CD4-positive, alpha-beta T cell (primary cell): ENCODE results near the gene SLC35G6. TPM values are rescaled to one million over a fixed set of nuclear protein-coding genes. Genes with fewer than 3 reads are reported as not detected.

Experiments used
- ATAC-seq: fragments of 200-7000 bp; cut with Tn5 transposase; one replicate; pipeline ENCODE4 v1.10.0; 2022; ENCODE audit warnings: mild to moderate bottlenecking; ENCODE audit not compliant: poor library complexity
- CTCF ChIA-PET: fragments of 350-600 bp; sonication (Branson Sonifier 250); formaldehyde crosslinking; loops from one replicate; lab custom pipeline; 2021; ENCODE audit warnings: antibody characterized with exemption, inconsistent platforms; lab: Charles Lee
- POLR2A ChIA-PET: fragments of 350-600 bp; sonication (Branson Sonifier 250); formaldehyde crosslinking; loops from one replicate; lab custom pipeline; 2021; ENCODE audit warnings: antibody characterized with exemption, inconsistent platforms; lab: Charles Lee
- DNase-seq, 14 experiments: peaks; one replicate each; pipeline ENCODE4 v3.0.0-alpha.2; 2013 to 2020; ENCODE audit warnings: mixed read lengths in 2 of 14
- H3K27ac ChIP-seq, 2 donors: one replicate each; pipeline versions ENCODE4 v1.5.1 to v1.7.0; 2013; ENCODE audit warnings: low read length in 2 of 2, low read depth in 1 of 2, mild to moderate bottlenecking in 1 of 2
- H3K27me3 ChIP-seq, 2 experiments: 1 replicate in 1 of 2; 2 replicates in 1 of 2; pipeline versions ENCODE4 v1.6.1 to v1.7.0; 2013; ENCODE audit warnings: low read length in 2 of 2, control low read depth in 1 of 2, mild to moderate bottlenecking in 1 of 2, moderate library complexity in 1 of 2; ENCODE audit not compliant: insufficient read depth in 2 of 2, control insufficient read depth in 1 of 2
- H3K36me3 ChIP-seq: one replicate; pipeline ENCODE4 v1.6.1; 2013; ENCODE audit warnings: low read length, control low read depth; ENCODE audit not compliant: insufficient read depth
- H3K4me1 ChIP-seq: one replicate; pipeline ENCODE4 v1.6.1; 2013; ENCODE audit warnings: low read length, control low read depth; ENCODE audit not compliant: insufficient read depth
- H3K4me3 ChIP-seq: one replicate; pipeline ENCODE4 v1.5.1; 2013; ENCODE audit warnings: mild to moderate bottlenecking, low read length, moderate library complexity
- H3K9me3 ChIP-seq, 2 experiments: 1 replicate in 1 of 2; 2 replicates in 1 of 2; pipeline versions ENCODE4 v1.6.1 to v1.7.0; 2013; ENCODE audit warnings: low read length in 2 of 2, mild to moderate bottlenecking in 2 of 2, control low read depth in 1 of 2, moderate library complexity in 1 of 2; ENCODE audit not compliant: control insufficient read depth in 1 of 2, insufficient read depth in 1 of 2
- H3K27ac Mint-ChIP-seq: one replicate; pipeline ENCODE4 v1.8.0; 2020; ENCODE audit warnings: mixed read lengths
- H3K27me3 Mint-ChIP-seq: one replicate; pipeline ENCODE4 v1.8.0; 2021; ENCODE audit warnings: mixed read lengths
- H3K36me3 Mint-ChIP-seq: one replicate; pipeline ENCODE4 v1.8.0; 2021; ENCODE audit warnings: low read depth, mixed read lengths
- H3K4me1 Mint-ChIP-seq: one replicate; pipeline ENCODE4 v1.8.0; 2021; ENCODE audit warnings: low read depth, mixed read lengths
- H3K4me3 Mint-ChIP-seq: one replicate; pipeline ENCODE4 v1.8.0; 2020; ENCODE audit warnings: mild to moderate bottlenecking, mixed read lengths
- H3K9me3 Mint-ChIP-seq: one replicate; pipeline ENCODE4 v1.8.0; 2020; ENCODE audit warnings: mixed read lengths
- CTCF ChIP-seq: fragments of 200-600 bp; IDR thresholded peaks from one replicate; pipeline ENCODE4 v1.8.0; 2022; ENCODE audit warnings: antibody characterized with exemption, mild to moderate bottlenecking
- intact Hi-C, 2 experiments: fragments of 100-400 bp; cut with DNase I in 1 of 2; cut with micrococcal nuclease in 1 of 2; formaldehyde crosslinking; loops; one replicate each; pipeline versions ENCODE4 v1.15.1 to v1.9.0; 2023 to 2025; cut with DNase I, micrococcal nuclease
- total RNA-seq, 174 experiments: library from RNA in 2 of 174; stranded (reverse) in 2 of 174; gene quantifications; one replicate each; pipeline ENCODE4 v1.2.3 and lab custom pipeline; 2021 to 2026

Gene SLC35G6
- total RNA-seq, 2 experiments from 2014 or later: 0.17 TPM; not detected in 1

GRCh38 chr17:7502987-7503386, 21.7 kb downstream of the SLC35G6 start:
- no peak for TF ChIP-seq CTCF
- Mint-ChIP-seq H3K4me3 (no peak overlapping the region), H3K4me1 (no peaks in the 10 kb centered on the region), H3K27me3 (no peaks in the 10 kb centered on the region), H3K36me3 (peaks cover 94% of the 10 kb centered on the region), H3K27ac (no peak overlapping the region), H3K9me3 (no peaks in the 10 kb centered on the region)
- Histone ChIP-seq H3K4me3 (no peak overlapping the region), H3K27me3 (no peaks in the 10 kb centered on the region), H3K4me1 (no peaks in the 10 kb centered on the region), H3K36me3 (peaks cover 96% of the 10 kb centered on the region), H3K27ac (no peak overlapping the region), H3K9me3 (no peaks in the 10 kb centered on the region)
- CTCF ChIA-PET: interaction anchor here (1.2 kb wide), 1 partner anchor 66 kb away, joined by 6 read pairs; no protein-coding TSS in a partner anchor
- intact Hi-C loops: loop anchor here (2.0 to 5.0 kb wide), 2 partner anchors 66 to 146 kb away; partner anchors contain the start of gene TMEM95 (in 1 of the 2)
- DNase-seq (peak in 4 of 14 experiments; percentile 21 to 42 (median 34)), ATAC-seq (peak; percentile 39)
- POLR2A ChIA-PET: no interaction called here

- Mint-ChIP-seq H3K36me3 (peaks cover 94% of the 10 kb centered on the region), H3K9me3 (no peaks in the 10 kb centered on the region), H3K4me1 (no peaks in the 10 kb centered on the region), H3K4me3 (no peak overlapping the region), H3K27ac (no peak overlapping the region), H3K27me3 (no peaks in the 10 kb centered on the region)
- DNase-seq (no peak), ATAC-seq (no peak)
- Histone ChIP-seq H3K27ac (no peak overlapping the region), H3K27me3 (no peaks in the 10 kb centered on the region), H3K9me3 (no peaks in the 10 kb centered on the region), H3K4me3 (no peak overlapping the region), H3K4me1 (no peaks in the 10 kb centered on the region), H3K36me3 (peaks cover 96% of the 10 kb centered on the region)
- intact Hi-C loops: loop anchor here (2.0 to 5.0 kb wide), 2 partner anchors 67 to 146 kb away; partner anchors contain the start of gene TMEM95 (in 1 of the 2)
- TF ChIP-seq CTCF: no peak
- ChIA-PET CTCF (no interaction called here), POLR2A (no interaction called here)
Observed at GRCh38 chr17:7503521-7503920, 22.3 kb downstream of the SLC35G6 start.

- peak overlapping the region; percentile 36 for H3K27ac Mint-ChIP-seq
- no peaks in the 10 kb centered on the region for H3K4me1 ChIP-seq
Observed at GRCh38 chr17:7508145-7508544, 26.9 kb downstream of the SLC35G6 start.

More at GRCh38 chr17:7508145-7508544, 26.9 kb downstream of the SLC35G6 start:
- Mint-ChIP-seq H3K9me3 (no peaks in the 10 kb centered on the region), H3K27me3 (no peaks in the 10 kb centered on the region), H3K4me3 (no peak overlapping the region), H3K4me1 (no peaks in the 10 kb centered on the region), H3K36me3 (peaks cover 95% of the 10 kb centered on the region)
- no peak overlapping the region for H3K27ac ChIP-seq
- H3K9me3 ChIP-seq: no peaks in the 10 kb centered on the region
- no peak overlapping the region for H3K4me3 ChIP-seq
- no peak for TF ChIP-seq CTCF
- DNase-seq (no peak), ATAC-seq (no peak)
- CTCF ChIA-PET: interaction anchor here (1.7 kb wide), 1 partner anchor 53 kb away, joined by 3 read pairs; no protein-coding TSS in a partner anchor
- H3K27me3 ChIP-seq: no peaks in the 10 kb centered on the region
- POLR2A ChIA-PET: interaction anchor here (1.2 kb wide), 1 partner anchor 53 kb away, joined by 3 read pairs; the partner anchor contains the start of gene SENP3
- intact Hi-C loops: no loop called here
- H3K36me3 ChIP-seq: peaks cover 95% of the 10 kb centered on the region
